PC-9 (cell line): ENCODE data around the gene ENO4. TPM values are rescaled to one million over a fixed set of nuclear protein-coding genes. Genes with fewer than 3 reads are reported as not detected.

ENCODE experiments used
- BruUV-seq: library from RNA; stranded (reverse); fragments of 400-500 nt; replicated peaks from 2 replicates; lab custom pipeline; 2021; lab: Mats Ljungman, UMichigan
- CTCF ChIA-PET: fragments of 300-600 bp; sonication (Branson Sonifier 250); formaldehyde crosslinking; loops from one replicate; lab custom pipeline; 2022; ENCODE audit warnings: antibody characterized with exemption; lab: Charles Lee
- POLR2A ChIA-PET: fragments of 300-600 bp; sonication (Branson Sonifier 250); formaldehyde crosslinking; loops from one replicate; lab custom pipeline; 2022; ENCODE audit warnings: antibody characterized with exemption; ENCODE audit not compliant: unreplicated experiment; lab: Charles Lee
- DNase-seq, 2 experiments: peaks; one replicate each; pipeline versions ENCODE4 v3.0.0 to v3.0.0-alpha.2; 2015 to 2022; ENCODE audit warnings: mixed read lengths in 1 of 2
- H2AFZ ChIP-seq: fragments of 200-600 bp; sonication (generic); 2 replicates; pipeline ENCODE4 v1.8.1; 2017; ENCODE audit warnings: antibody characterized with exemption
- H3F3A ChIP-seq: fragments of 200-600 bp; sonication (generic); 2 replicates; pipeline ENCODE4 v1.8.1; 2017; ENCODE audit warnings: antibody characterized with exemption, mild to moderate bottlenecking, low read depth; ENCODE audit not compliant: insufficient read depth
- H3K27ac ChIP-seq: fragments of 200-600 bp; sonication (generic); 2 replicates; pipeline ENCODE4 v1.6.1; 2016; ENCODE audit warnings: mixed run types
- H3K27me3 ChIP-seq: fragments of 200-600 bp; sonication (generic); 2 replicates; pipeline ENCODE4 v1.6.1; 2016; ENCODE audit warnings: low read depth, mixed run types; ENCODE audit not compliant: insufficient read depth
- H3K36me3 ChIP-seq: fragments of 200-600 bp; sonication (generic); 2 replicates; pipeline ENCODE4 v1.6.1; 2016; ENCODE audit warnings: low read depth, mixed run types
- H3K4me1 ChIP-seq: fragments of 200-600 bp; sonication (generic); replicated peaks from 2 replicates; pipeline ENCODE4 v1.6.1; 2016; ENCODE audit warnings: mixed run types; ENCODE audit not compliant: insufficient read depth
- H3K4me2 ChIP-seq: fragments of 200-600 bp; sonication (generic); 2 replicates; pipeline ENCODE4 v1.6.1; 2017; ENCODE audit warnings: mixed run types
- H3K4me3 ChIP-seq: fragments of 200-600 bp; sonication (generic); 2 replicates; pipeline ENCODE4 v1.6.1; 2016; ENCODE audit warnings: mixed run types
- H3K79me2 ChIP-seq: fragments of 200-600 bp; sonication (generic); 2 replicates; pipeline ENCODE4 v1.6.1; 2017; ENCODE audit warnings: low read depth, mixed run types
- H3K9me2 ChIP-seq: fragments of 200-600 bp; sonication (generic); 2 replicates; pipeline ENCODE4 v1.8.1; 2017; ENCODE audit warnings: mild to moderate bottlenecking; ENCODE audit not compliant: insufficient read depth
- H3K9me3 ChIP-seq: fragments of 200-600 bp; sonication (generic); 2 replicates; pipeline ENCODE4 v1.8.1; 2016; ENCODE audit warnings: low read depth; ENCODE audit not compliant: insufficient read depth
- H4K20me1 ChIP-seq: fragments of 200-600 bp; sonication (generic); 2 replicates; pipeline ENCODE4 v1.8.1; 2017; ENCODE audit not compliant: insufficient read depth
- CTCF ChIP-seq: fragments of 200-600 bp; sonication (generic); conservative IDR thresholded peaks from 2 replicates; pipeline ENCODE4 v1.6.1; 2017; ENCODE audit warnings: mixed run types, antibody characterized with exemption, mild to moderate bottlenecking, moderate library complexity
- EZH2 ChIP-seq: fragments of 200-600 bp; sonication (generic); IDR thresholded peaks from 2 replicates; pipeline ENCODE4 v1.8.0; 2017; ENCODE audit warnings: antibody characterized with exemption, low read depth
- intact Hi-C: fragments of 100-400 bp; cut with micrococcal nuclease; formaldehyde crosslinking; loops from one replicate; pipeline ENCODE4 v1.10.0; 2022; ENCODE audit not compliant: unreplicated experiment
- total RNA-seq: library from RNA; stranded (reverse); gene quantifications from 2 replicates; pipeline ENCODE4 v1.2.3, GENCODE V29; 2021

ENO4 gene
- total RNA-seq, 1 experiment from 2014 or later = 0.79 TPM

GRCh38 chr10:116848032-116848943 is 1.0 kb upstream of the ENO4 start:
- no TSS peak for BruUV-seq
- Histone ChIP-seq H3K4me3 (peak overlapping the region; percentile 67), H3K36me3 (no peaks in the 10 kb centered on the region), H3F3A (no peaks in the 10 kb centered on the region), H3K4me1 (peaks cover 17% of the 10 kb centered on the region), H3K9me2 (no peaks in the 10 kb centered on the region), H3K79me2 (no peaks in the 10 kb centered on the region), H3K27ac (no peak overlapping the region), H3K9me3 (no peaks in the 10 kb centered on the region), H4K20me1 (no peaks in the 10 kb centered on the region), H3K4me2 (peak overlapping the region; percentile 70), H3K27me3 (no peaks in the 10 kb centered on the region), H2AFZ (peak overlapping the region; percentile 84)
- intact Hi-C loops = loop anchor here (2.0 kb wide), 2 partner anchors 41 to 159 kb away; no protein-coding TSS in a partner anchor
- ChIA-PET CTCF (interaction anchor here (0.6 kb wide), 1 partner anchor 18 kb away, joined by 8 read pairs; no protein-coding TSS in a partner anchor), POLR2A (no interaction called here)
- no peak for TF ChIP-seq EZH2
- TF ChIP-seq CTCF = no peak
- DNase-seq = no peak

GRCh38 chr10:116848944-116849247 is 403 bp upstream of the ENO4 start:
- Histone ChIP-seq H3K36me3 (no peaks in the 10 kb centered on the region), H3K4me3 (peak overlapping the region; percentile 67), H3K4me2 (peak overlapping the region; percentile 70), H2AFZ (peak overlapping the region; percentile 84), H3K4me1 (peaks cover 17% of the 10 kb centered on the region), H3K9me2 (no peaks in the 10 kb centered on the region), H3K9me3 (no peaks in the 10 kb centered on the region), H4K20me1 (no peaks in the 10 kb centered on the region), H3K27ac (no peak overlapping the region), H3K27me3 (no peaks in the 10 kb centered on the region), H3K79me2 (no peaks in the 10 kb centered on the region), H3F3A (no peaks in the 10 kb centered on the region)
- TF ChIP-seq EZH2 (no peak), CTCF (no peak)
- ChIA-PET POLR2A (no interaction called here), CTCF (interaction anchor here (0.6 kb wide), 1 partner anchor 18 kb away, joined by 8 read pairs; no protein-coding TSS in a partner anchor)
- intact Hi-C loops = loop anchor here (2.0 kb wide), 2 partner anchors 40 to 158 kb away; no protein-coding TSS in a partner anchor
- TSS peak; percentile 74 for BruUV-seq
- no peak for DNase-seq

DNA sequence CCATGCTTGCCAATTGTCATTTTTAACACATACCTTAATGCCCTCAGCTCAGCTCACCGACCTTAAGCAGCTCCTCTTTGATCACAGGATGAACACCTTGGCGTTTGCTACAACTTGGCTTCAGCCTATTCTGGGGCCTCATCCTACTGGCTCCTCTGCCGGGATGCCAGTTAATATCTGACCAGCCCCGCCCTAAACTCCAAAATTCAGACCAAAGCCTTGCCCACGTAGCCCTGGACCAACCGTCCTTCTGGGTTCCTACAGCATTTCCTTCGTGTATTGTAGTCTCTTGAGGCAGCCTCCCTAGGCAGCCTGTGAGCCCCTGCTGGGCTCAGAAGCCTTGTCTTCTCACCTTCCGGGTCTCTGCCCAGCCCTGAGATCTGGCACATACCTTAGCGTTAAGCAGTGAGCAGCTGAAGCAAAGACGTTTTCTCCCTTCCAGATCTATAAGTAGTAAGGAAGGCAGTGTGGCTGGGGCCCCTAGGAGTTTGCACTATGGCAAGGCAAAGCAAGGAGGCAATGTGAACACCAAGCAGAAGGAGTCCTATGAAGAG is 836 bp downstream of the ENO4 start:
- TF ChIP-seq CTCF = no peak
- no peak for TF ChIP-seq EZH2
- DNase-seq = no peak
- Histone ChIP-seq H3K4me1 (peaks cover 17% of the 10 kb centered on the region), H3K36me3 (no peaks in the 10 kb centered on the region), H3K27ac (no peak overlapping the region), H3K4me3 (peak overlapping the region; percentile 67; the same call in 1 of the 2 replicates), H4K20me1 (no peaks in the 10 kb centered on the region), H3K79me2 (no peaks in the 10 kb centered on the region), H3K9me2 (no peaks in the 10 kb centered on the region), H3K4me2 (peak overlapping the region; percentile 70), H2AFZ (peak overlapping the region; percentile 84), H3K9me3 (no peaks in the 10 kb centered on the region), H3F3A (no peaks in the 10 kb centered on the region), H3K27me3 (no peaks in the 10 kb centered on the region)
- intact Hi-C loops = no loop called here
- TSS peak; percentile 61 for BruUV-seq
- CTCF ChIA-PET = no interaction called here
- POLR2A ChIA-PET = no interaction called here
